ENCODE results near the gene ZBED2.
A peak's percentile ranks its signal among the peaks of the same experiment; 100 is the strongest.

The ZBED2 gene

DNA sequence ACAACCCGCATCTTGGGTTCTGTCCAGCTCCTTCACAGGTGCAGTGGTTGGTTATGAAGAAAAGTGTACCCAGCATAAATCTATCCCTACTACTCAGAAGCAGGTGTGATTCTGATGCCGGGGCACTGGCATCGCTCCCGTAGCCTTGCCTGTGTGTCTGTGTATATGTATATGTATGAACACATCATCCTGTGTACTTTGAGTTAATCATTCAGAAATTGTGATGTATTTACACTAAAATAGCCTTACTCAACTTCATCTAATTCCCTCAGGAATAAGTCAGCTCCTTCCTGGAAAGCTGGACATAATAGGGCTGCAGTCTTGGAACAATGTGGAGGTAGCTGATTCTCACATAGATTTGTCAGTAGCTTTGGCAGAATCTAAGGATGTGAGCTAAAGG lies 6.7 kb upstream of the ZBED2 start:
- no peak for DNase-seq

DNA sequence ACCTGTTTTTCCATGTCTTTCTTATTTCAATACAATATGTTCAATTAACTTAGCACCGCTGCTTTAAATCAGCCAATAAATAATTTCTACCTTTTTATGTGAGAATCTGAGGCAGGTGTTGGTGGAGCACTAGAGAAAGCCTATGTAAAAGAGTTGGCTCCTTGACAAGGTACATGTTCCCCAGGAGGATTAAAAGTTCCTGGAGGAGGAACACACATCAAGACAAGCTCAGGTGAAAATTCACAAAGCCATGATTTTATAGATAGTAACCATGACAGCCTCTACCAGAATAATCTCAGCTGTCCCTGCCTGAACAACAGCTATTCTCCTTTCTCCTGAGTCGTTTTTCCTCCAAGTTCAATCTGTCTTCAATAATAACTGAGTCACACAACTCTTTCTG lies 3.4 kb upstream of the ZBED2 start:
- no peak for DNase-seq

DNA sequence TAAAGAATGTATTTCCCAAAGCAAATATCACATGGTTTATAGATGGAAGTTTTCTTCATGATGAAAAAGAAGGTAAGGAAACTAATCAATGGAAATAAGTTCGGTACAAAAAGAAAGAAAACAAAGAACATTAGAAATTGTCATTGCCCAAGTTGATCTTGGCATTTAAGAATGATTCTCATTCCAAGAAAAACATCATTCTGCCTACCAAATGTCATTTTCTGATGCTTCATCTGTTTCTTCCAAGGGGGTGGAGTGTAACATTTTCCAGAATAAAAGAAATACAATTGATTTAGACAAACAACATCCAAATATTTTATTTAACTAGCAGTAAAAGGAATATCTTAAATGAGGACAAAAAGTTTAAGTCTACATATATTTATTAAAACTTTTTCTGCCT lies 3.0 kb upstream of the ZBED2 start:
- no peak for DNase-seq

GRCh38 chr3:111596328-111596727 lies 1.2 kb upstream of the ZBED2 start:
- DNase-seq: no peak

DNA sequence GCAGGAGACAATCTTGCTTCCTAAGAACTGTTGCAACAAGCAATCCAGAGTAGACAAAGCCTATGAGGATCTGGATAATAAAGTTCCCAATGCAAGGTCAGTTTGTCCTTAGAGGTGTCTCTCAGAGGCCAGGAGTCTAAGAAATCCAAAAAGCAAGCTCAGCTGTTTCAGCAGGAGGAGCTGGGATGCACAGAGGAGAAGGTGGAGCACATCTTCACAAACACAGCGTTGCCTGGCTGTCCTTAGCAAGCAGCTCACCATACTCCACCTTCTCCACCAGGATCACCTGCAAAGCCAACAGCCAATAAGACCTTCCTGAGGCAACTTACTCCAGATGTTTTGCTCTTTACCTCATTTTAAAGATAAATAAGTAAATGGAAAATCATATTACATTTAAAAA lies 365 bp downstream of the ZBED2 start:
- DNase-seq: no peak

DNA sequence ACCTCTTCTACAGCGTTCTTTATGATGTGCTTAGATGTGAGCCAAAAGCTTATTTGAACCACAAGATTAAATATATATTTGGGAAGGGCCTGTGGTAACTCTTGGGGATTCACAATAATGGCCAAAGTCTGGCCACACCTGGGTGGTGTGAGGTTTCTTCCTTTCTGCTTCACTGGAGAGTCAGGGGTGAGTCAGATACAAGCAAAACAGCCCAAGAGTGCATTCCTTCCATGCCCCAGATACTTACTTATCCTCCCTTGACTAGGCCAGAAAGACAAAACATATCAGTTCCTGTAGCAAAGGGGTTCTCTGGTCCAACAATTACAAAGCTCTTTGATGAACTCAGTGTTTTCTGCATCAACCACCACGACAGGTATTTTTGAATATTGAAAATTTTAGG lies 941 bp downstream of the ZBED2 start:
- no peak for DNase-seq

DNA sequence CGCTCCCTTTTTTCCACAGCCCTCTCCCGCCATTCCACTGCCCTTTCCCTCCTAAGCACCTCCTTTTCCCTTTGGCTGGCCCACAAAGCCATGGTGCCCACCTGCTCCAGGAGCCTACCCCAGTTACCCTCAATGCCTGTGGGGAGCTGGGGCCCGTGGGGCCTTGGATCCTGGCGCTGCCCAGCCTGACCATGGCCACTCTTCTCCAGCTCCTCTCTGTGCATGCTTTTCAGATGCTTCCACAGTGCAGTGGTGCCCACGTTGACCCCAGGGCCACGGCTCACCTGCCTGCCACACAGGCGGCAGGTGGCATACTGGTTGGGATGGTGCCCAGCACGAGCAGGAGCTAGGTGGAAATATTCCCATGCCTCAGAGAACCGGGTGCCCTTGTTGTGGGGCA lies 1.5 kb downstream of the ZBED2 start:
- no peak for DNase-seq

- no peak for DNase-seq
These were observed 2.2 kb downstream of the ZBED2 start for GRCh38 chr3:111592936-111593335.

- no peak for DNase-seq
These were observed 3.0 kb downstream of the ZBED2 start for GRCh38 chr3:111592143-111592542.

GRCh38 chr3:111591555-111591954 lies 3.6 kb downstream of the ZBED2 start:
- no peak for DNase-seq

GRCh38 chr3:111590143-111590491 lies 5.0 kb downstream of the ZBED2 start:
- DNase-seq: no peak

DNA sequence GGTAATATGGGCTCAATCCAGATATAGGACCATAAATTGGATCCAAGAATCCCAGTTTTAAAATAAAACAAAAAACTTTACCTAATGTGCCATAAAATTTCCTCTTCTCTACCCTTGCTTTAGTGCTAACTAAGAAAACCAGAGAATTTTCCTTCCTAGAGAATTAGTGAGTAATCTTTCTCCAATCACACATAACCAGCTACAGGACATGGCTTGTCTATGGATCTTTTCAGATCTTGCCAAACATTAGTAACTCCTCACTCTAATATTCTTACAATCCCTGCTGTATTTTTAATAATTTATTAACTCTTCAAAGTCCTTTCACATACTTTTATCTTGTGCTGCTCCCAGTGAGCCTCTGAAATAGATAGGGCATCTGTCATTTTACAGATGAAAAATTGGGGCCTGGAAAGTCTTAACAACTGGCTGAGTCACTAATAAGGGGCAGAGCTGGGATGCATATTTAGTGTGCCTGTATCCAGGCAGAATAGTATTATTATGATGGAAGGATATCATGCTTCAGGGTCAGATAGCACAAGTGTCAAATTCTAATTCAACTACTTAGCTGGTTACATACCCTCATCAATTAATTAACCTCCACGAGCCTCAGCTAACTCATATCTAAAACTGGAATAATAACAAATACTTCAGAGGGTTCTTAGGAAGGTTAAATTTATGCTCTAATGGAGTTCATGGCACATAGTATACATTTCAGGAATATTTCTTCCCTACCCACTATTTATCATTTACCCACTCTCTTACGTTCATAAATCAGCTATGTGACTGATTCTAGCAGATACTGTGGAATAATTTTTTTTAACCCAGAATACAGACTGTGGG lies 5.6 kb downstream of the ZBED2 start:
- DNase-seq: no peak

GRCh38 chr3:111588527-111588926 lies 6.6 kb downstream of the ZBED2 start:
- no peak for DNase-seq

- no peak for DNase-seq
These were observed 9.9 kb downstream of the ZBED2 start for GRCh38 chr3:111585217-111585616.

DNA sequence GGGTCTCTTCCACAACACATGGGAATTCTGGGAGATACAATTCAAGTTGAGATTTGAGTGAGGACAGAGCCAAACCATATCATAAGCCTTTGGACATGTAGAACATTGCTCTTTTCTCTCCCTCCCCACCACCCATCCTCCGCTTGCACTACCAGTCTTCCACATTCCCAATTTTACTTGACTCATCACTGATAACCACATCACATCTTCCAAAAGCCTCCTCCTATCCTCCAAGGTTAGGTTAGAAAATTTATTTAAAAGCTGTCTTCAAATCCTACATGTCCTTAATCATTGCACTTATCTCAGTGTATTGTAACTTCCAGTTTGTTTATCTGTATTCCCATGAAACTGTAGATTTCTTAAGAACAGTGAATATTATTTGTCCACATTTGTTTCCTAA lies 10.4 kb downstream of the ZBED2 start:
- no peak for DNase-seq

GRCh38 chr3:111582120-111582474 lies 13.0 kb downstream of the ZBED2 start:
- DNase-seq: no peak

DNA sequence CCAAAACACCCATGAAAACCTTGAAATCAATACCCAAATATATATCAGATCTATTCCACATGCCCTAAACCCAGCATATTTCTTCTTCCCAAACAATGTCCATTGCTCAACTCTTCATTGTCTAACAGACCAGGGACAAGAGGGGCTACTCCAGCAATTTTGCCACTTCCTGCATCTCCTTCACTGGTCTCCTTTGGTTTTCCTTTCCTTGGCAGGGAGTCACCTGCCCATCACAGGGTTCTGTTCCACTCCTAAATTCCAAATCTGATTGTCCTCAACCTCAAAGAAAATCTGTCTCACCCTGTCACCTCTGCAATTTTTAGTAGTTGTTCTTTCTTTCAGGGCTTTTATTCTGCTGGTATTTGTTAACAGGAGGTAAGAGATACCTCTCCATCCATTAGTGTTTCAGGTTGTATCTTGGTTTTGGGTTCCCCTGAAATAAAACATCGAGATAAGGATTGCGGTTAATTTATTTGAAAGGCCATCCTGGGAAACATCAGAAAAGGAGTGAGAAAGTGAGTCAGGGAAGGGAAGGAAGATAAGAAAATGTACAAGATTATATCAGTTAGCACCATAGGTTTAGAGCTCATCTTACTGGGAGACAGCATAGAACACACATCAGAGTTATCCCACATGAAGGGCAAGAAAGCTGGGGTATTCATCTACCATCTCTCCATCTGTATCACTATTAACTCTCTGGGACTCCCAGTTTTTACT lies 13.6 kb downstream of the ZBED2 start:
- DNase-seq: no peak

DNA sequence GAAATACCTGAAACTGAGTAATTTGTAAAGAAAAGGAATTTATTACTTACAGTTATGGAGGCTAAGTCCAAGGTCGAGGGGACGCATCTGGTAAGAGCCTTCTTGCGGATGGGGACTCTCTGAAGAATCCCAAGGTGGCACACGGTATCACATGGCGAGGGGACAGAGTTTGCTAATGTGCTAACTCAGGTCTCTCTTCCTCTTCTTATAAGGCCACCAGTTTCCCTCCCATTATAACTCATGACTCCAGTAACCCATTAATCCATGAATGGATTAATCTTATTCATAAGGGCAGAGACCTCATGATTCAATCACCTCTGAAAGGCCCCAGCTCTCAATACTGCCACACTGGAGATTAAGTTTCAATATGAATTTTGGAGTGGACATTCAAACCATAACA lies 15.7 kb downstream of the ZBED2 start:
- no peak for DNase-seq

- DNase-seq: no peak
These were observed 16.3 kb downstream of the ZBED2 start for GRCh38 chr3:111578867-111579266.

GRCh38 chr3:111577798-111578685 lies 17.1 kb downstream of the ZBED2 start:
- peak; percentile 51 for DNase-seq

- no peak for DNase-seq
These were observed 18.0 kb downstream of the ZBED2 start for GRCh38 chr3:111577113-111577512.

GRCh38 chr3:111571907-111572460 lies 23.2 kb downstream of the ZBED2 start:
- peak; percentile 52 for DNase-seq

- no peak for DNase-seq
These were observed 23.9 kb downstream of the ZBED2 start for GRCh38 chr3:111571282-111571681.
